Measurements from ENCODE around the gene SAPCD2. TPM values are rescaled to one million over a fixed set of nuclear protein-coding genes. Genes with fewer than 3 reads are reported as not detected.

The SAPCD2 gene
- total and polyA plus RNA-seq, 9 of the 15 experiments (the other 6 are each of a cell fraction or from before 2014, with no cell fraction given): 3.4 to 91.8 (median 18.8) TPM

DNA sequence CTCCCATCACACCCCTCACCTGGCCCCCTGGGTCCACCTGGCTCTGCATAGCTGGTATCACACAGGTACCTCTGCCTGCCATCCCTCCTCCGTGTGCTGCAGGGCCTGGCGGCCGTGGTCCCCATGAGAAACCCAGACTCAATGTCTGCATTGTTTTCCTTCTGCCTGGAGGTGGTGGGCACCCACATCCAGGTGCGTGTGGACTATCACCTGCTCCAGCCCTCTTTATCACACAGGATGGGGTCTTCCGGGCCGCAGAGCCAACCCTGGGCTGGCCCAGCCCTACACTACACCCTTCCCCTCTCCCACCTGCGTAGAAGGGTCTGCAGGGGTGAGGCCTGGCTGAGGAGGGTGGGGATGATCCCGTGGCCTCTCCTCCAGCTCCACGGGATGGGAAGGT lies 31.4 kb downstream of the SAPCD2 start:
- no peak overlapping the region for H3K27ac ChIP-seq (ENCODE audit: extremely low read depth, low read depth, low read length)
- in situ Hi-C loops (cut with MboI): loop anchor here (5.0 kb wide), 2 partner anchors 92 to 267 kb away; partner anchors contain the start of gene C8G
- no peaks in the 10 kb centered on the region for H3K9me1 ChIP-seq (ENCODE audit: control insufficient read depth, insufficient read depth, low read length)
- 0 out of 2 replicates have a peak, but pooled peaks cover 2% of the 10 kb centered on the region for H4K20me1 ChIP-seq (replicated peaks; ENCODE audit: control insufficient read depth, insufficient read depth, low read length)
- no peak for FAIRE-seq
- no peaks in the 10 kb centered on the region for H3K9me3 ChIP-seq (replicated peaks; ENCODE audit: control insufficient read depth, insufficient read depth, low read depth, low read length)
- ChIA-PET POLR2A (interaction anchor here (0.8 kb wide), 1 partner anchor 311 kb away, joined by 3 read pairs; no protein-coding TSS in a partner anchor), CTCF (ENCODE audit: low intra/inter-chr PET ratio) (no interaction called here)
- ATAC-seq: no peak
- no TSS peak for BruUV-seq (replicated peaks)
- intact Hi-C loops (cut with micrococcal nuclease): no loop called here
- no peak for DNase-seq (ENCODE audit: extremely low read depth in 1 of 4, low spot score in 3 of 4)
- H2AFZ ChIP-seq (ENCODE audit: low read depth, low read length): no peak overlapping the region
- 9% methylated on average over 9 of the region's 9 CpGs for WGBS (ENCODE audit: insufficient coverage, low coverage, missing lambda C conversion rate)
- no peak overlapping the region for H3K4me2 ChIP-seq (ENCODE audit: insufficient read depth, low read length)
- H3K27me3 ChIP-seq (ENCODE audit: control insufficient read depth in 2 of 2, insufficient read depth in 2 of 2, low read length in 2 of 2): peaks cover 0 to 28% of the 10 kb centered on the region in 2 experiments; a peak in 2 of 5 replicates
- H3K36me3 ChIP-seq (ENCODE audit: control insufficient read depth, insufficient read depth, low read length): no peaks in the 10 kb centered on the region
- H3K4me1 ChIP-seq (replicated peaks in 1 of 2; ENCODE audit: control insufficient read depth in 2 of 2, insufficient read depth in 2 of 2, low read length in 2 of 2): peaks cover 0 to 74% of the 10 kb centered on the region in 2 experiments; a peak in 4 of 5 replicates
- no peaks in the 10 kb centered on the region for H3K79me2 ChIP-seq (ENCODE audit: control insufficient read depth, insufficient read depth, low read length)
- 0 out of 4 replicates have a peak overlapping the region, but pooled peaks of 1 of the 2 experiments have one; percentile 48 for H3K9ac ChIP-seq (ENCODE audit: insufficient read depth in 1 of 2, low read depth in 2 of 2, low read length in 2 of 2)
- H3K4me3 ChIP-seq: no peak overlapping the region
- no peak for TF ChIP-seq KAT7 (CRISPR knock-in tag; IDR thresholded peaks at IDR 0.05; ENCODE audit: borderline replicate concordance)
- TF ChIP-seq TRIM24 (IDR thresholded peaks at IDR 0.05): no peak
- TF ChIP-seq, protein P1, sequence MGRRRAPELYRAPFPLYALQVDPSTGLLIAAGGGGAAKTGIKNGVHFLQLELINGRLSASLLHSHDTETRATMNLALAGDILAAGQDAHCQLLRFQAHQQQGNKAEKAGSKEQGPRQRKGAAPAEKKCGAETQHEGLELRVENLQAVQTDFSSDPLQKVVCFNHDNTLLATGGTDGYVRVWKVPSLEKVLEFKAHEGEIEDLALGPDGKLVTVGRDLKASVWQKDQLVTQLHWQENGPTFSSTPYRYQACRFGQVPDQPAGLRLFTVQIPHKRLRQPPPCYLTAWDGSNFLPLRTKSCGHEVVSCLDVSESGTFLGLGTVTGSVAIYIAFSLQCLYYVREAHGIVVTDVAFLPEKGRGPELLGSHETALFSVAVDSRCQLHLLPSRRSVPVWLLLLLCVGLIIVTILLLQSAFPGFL (CRISPR knock-in tag; IDR thresholded peaks at IDR 0.05): no peak
- no peak for TF ChIP-seq TSC22D4 (tag; IDR thresholded peaks at IDR 0.05)
- TF ChIP-seq ZNF778 (CRISPR knock-in tag; IDR thresholded peaks at IDR 0.05): no peak
- TF ChIP-seq MTA3 (IDR thresholded peaks at IDR 0.05; ENCODE audit: borderline replicate concordance): no peak
- TF ChIP-seq PTBP1 (IDR thresholded peaks at IDR 0.05; ENCODE audit: low read depth, low read length): no peak

All from K562 (cell line).